ENCODE data around the gene ARHGAP12.
A peak's percentile ranks its signal among the peaks of the same experiment; 100 is the strongest.
"Not testable (repeated sequence)": the region's sequence is repeated elsewhere in the genome, so short reads cannot be mapped to it uniquely, and the experiment has no call there.

Gene ARHGAP12

GRCh38 chr10:31928549-31929260 is at the start of gene ARHGAP12:
TSS of gene ARHGAP12 (minus strand) at chr10:31928831. CDS start at chr10:31908855, 19,976 bp downstream.
- ATAC-seq = peak; percentile 74 to 82

GRCh38 chr10:31978156-31978483 is 49.5 kb upstream of the ARHGAP12 start:
- no peak for ATAC-seq

- ATAC-seq = no peak
Measured at GRCh38 chr10:31977440-31978155, 49.0 kb upstream of the ARHGAP12 start.

GRCh38 chr10:31975157-31975765 is 46.6 kb upstream of the ARHGAP12 start:
- ATAC-seq = no peak

- ATAC-seq = no peak
Measured at GRCh38 chr10:31974434-31975124, 45.9 kb upstream of the ARHGAP12 start.

- ATAC-seq = no peak
Measured at GRCh38 chr10:31972519-31973041, 43.9 kb upstream of the ARHGAP12 start.

GRCh38 chr10:31969847-31970246 is 41.2 kb upstream of the ARHGAP12 start:
- ATAC-seq = not testable (repeated sequence)

GRCh38 chr10:31963589-31963980 is 35.0 kb upstream of the ARHGAP12 start:
- ATAC-seq = no peak

GRCh38 chr10:31962826-31963588 is 34.4 kb upstream of the ARHGAP12 start:
- no peak for ATAC-seq

GRCh38 chr10:31961277-31962074 is 32.8 kb upstream of the ARHGAP12 start:
- peak in 1 of 2 donors; percentile 51 for ATAC-seq

- no peak for ATAC-seq
Measured at GRCh38 chr10:31959461-31960173, 31.0 kb upstream of the ARHGAP12 start.

GRCh38 chr10:31958856-31959255 is 30.2 kb upstream of the ARHGAP12 start:
- ATAC-seq = no peak

GRCh38 chr10:31956200-31956946 is 27.7 kb upstream of the ARHGAP12 start:
- no peak for ATAC-seq

GRCh38 chr10:31954410-31955191 is 26.0 kb upstream of the ARHGAP12 start:
- ATAC-seq = no peak

- no peak for ATAC-seq
Measured at GRCh38 chr10:31953480-31953879, 24.8 kb upstream of the ARHGAP12 start.

- ATAC-seq = no peak
Measured at GRCh38 chr10:31953080-31953479, 24.4 kb upstream of the ARHGAP12 start.

- no peak for ATAC-seq
Measured at GRCh38 chr10:31952066-31952465, 23.4 kb upstream of the ARHGAP12 start.

- ATAC-seq = no peak
Measured at GRCh38 chr10:31949266-31949665, 20.6 kb upstream of the ARHGAP12 start.

GRCh38 chr10:31948021-31948420 is 19.4 kb upstream of the ARHGAP12 start:
- no peak for ATAC-seq
